Panc1 (cell line): ENCODE data around the gene CTNND2.

Experiments
- CTCF ChIP-seq: fragments of 450-650 bp; IDR thresholded peaks from 2 replicates; pipeline ENCODE4 v1.5.1; 2017; ENCODE audit warnings: mild to moderate bottlenecking
- POLR2AphosphoS5 ChIP-seq: IDR thresholded peaks from 2 replicates; pipeline ENCODE4 v1.6.1; 2012; ENCODE audit warnings: mild to moderate bottlenecking, low read depth, low read length, moderate library complexity

DNA sequence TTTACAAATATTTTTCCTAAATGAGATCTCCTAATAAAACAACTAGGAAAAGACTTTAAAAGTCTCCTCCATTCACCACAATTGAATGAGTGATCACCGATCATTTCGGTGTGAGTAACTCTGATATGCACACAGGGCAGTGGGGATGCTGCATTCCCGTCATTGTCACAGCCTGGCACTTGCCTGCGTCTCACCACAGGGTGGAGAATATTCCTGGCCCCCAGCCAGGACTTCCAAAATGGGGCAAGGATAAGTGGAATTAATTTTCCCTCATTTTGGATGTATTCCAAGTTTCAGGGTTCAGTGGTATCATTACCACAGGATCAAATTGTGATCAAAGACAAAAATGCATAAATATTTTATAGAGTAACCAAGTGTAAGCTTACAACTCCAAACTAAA, 107.1 kb downstream of the CTNND2 start:
- no peak for TF ChIP-seq POLR2AphosphoS5
- no peak for TF ChIP-seq CTCF
